ENCODE results near the gene EYA2.

The EYA2 gene

GRCh38 chr20:47043086-47043485 lies 148.4 kb downstream of the EYA2 start:
- TF ChIP-seq, protein P1, sequence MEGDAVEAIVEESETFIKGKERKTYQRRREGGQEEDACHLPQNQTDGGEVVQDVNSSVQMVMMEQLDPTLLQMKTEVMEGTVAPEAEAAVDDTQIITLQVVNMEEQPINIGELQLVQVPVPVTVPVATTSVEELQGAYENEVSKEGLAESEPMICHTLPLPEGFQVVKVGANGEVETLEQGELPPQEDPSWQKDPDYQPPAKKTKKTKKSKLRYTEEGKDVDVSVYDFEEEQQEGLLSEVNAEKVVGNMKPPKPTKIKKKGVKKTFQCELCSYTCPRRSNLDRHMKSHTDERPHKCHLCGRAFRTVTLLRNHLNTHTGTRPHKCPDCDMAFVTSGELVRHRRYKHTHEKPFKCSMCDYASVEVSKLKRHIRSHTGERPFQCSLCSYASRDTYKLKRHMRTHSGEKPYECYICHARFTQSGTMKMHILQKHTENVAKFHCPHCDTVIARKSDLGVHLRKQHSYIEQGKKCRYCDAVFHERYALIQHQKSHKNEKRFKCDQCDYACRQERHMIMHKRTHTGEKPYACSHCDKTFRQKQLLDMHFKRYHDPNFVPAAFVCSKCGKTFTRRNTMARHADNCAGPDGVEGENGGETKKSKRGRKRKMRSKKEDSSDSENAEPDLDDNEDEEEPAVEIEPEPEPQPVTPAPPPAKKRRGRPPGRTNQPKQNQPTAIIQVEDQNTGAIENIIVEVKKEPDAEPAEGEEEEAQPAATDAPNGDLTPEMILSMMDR (IDR thresholded peaks at IDR 0.05; ENCODE audit: low read depth, low read length): no peak
- DNase-seq (ENCODE audit: low read depth in 2 of 2): peak in 1 of 2 donors; percentile 5
- no peak overlapping the region for H3K4me3 ChIP-seq (replicated peaks in 1 of 2; ENCODE audit: low read depth in 2 of 2, low read length in 2 of 2)

- TF ChIP-seq, protein P1 (IDR thresholded peaks at IDR 0.05; ENCODE audit: low read depth, low read length): no peak
- H3K4me3 ChIP-seq (replicated peaks in 1 of 2; ENCODE audit: low read depth in 2 of 2, low read length in 2 of 2): no peak overlapping the region
- DNase-seq (ENCODE audit: low read depth in 2 of 2): no peak
These were observed 150.3 kb downstream of the EYA2 start for GRCh38 chr20:47044938-47045337.

GRCh38 chr20:47048054-47048453 lies 153.4 kb downstream of the EYA2 start:
- TF ChIP-seq, protein P1 (IDR thresholded peaks at IDR 0.05; ENCODE audit: low read depth, low read length): no peak
- no peak overlapping the region for H3K4me3 ChIP-seq (replicated peaks in 1 of 2; ENCODE audit: low read depth in 2 of 2, low read length in 2 of 2)
- DNase-seq (ENCODE audit: low read depth in 2 of 2): no peak

DNA sequence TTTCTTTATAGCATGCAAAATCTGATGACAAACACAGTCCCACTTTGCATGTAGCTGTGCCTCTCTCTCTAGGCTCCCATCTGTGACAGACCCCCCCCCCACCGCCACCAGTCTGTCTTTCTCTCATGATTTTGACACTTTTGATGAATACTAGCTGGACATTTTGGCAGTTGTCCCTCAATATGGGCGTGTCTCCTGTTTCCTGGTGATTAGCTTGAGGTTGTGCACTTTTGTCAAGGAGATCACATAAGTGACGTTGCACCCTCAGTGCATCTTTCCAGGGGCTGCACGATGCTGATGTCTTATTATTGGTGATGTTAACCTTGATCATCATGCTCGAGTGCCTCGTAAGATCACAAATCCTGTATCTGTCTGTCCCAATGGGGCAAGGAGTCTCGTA lies 155.1 kb downstream of the EYA2 start:
- TF ChIP-seq, protein P1 (IDR thresholded peaks at IDR 0.05; ENCODE audit: low read depth, low read length): no peak
- no peak for DNase-seq (ENCODE audit: low read depth in 2 of 2)
- no peak overlapping the region for H3K4me3 ChIP-seq (replicated peaks in 1 of 2; ENCODE audit: low read depth in 2 of 2, low read length in 2 of 2)

GRCh38 chr20:47050996-47051395 lies 156.4 kb downstream of the EYA2 start:
- TF ChIP-seq, protein P1 (IDR thresholded peaks at IDR 0.05; ENCODE audit: low read depth, low read length): no peak
- H3K4me3 ChIP-seq (replicated peaks in 1 of 2; ENCODE audit: low read depth in 2 of 2, low read length in 2 of 2): no peak overlapping the region
- DNase-seq (ENCODE audit: low read depth in 2 of 2): no peak

DNA sequence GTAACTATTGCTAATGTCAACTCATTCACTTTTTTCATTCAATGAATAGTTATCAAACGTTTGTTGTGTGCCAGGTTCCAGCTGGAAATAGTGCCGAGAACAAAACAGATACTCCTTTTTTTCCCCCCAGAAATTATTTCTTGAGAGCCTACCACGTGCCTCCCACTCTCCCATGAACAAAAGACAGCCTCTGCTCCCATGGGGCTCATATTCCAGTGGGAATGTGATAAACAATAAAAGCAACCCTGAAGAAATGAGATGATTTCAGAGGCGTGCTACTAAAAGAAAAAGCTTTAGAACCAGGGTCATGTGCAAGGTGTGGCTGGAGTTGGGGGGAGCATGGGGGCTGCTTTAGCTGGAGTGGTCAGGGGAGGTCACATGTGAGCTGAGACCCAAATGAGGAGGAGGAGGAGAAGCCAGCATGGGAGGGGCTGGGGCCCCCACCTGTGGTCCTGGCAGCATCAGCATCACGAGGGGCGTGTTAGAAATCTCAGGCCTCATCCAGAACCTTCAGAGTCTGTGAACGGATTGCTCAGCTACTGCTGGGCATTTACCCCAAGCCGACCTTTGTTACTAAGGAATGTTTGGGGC lies 157.4 kb downstream of the EYA2 start:
- no peak for DNase-seq (ENCODE audit: low read depth in 2 of 2)
- H3K4me3 ChIP-seq (replicated peaks in 1 of 2; ENCODE audit: low read depth in 2 of 2, low read length in 2 of 2): no peak overlapping the region
- TF ChIP-seq, protein P1 (IDR thresholded peaks at IDR 0.05; ENCODE audit: low read depth, low read length): no peak

DNA sequence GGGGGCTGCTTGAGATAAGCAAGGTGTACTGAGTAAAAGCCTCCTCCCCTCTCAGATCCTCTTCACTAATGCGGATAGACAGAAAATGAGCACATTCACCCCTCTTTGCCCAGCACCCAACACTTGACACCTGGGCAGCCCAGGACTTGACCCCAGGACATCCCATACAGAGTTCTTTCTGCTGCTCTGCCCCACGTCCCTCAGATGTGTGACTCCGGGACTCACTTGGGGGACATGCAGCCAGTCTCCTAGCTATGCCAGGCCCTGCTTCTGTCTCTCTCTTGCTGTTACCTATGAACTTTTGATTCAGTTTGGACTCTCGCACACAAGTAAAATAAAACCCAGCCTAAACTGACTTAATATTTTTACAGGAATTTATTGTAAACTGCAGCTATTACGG lies 159.9 kb downstream of the EYA2 start:
- no peak overlapping the region for H3K4me3 ChIP-seq (replicated peaks in 1 of 2; ENCODE audit: low read depth in 2 of 2, low read length in 2 of 2)
- no peak for DNase-seq (ENCODE audit: low read depth in 2 of 2)
- TF ChIP-seq, protein P1 (IDR thresholded peaks at IDR 0.05; ENCODE audit: low read depth, low read length): no peak
